WTC11 (cell line): ENCODE measurements around the gene TTC1. TPM values are rescaled to one million over a fixed set of nuclear protein-coding genes. Genes with fewer than 3 reads are reported as not detected.

Source experiments
- ATAC-seq: fragments of 200-7000 bp; cut with Tn5 transposase; 2 replicates; pipeline ENCODE4 v1.10.0; 2021; ENCODE audit warnings: mild to moderate bottlenecking, moderate library complexity
- CTCF ChIA-PET: fragments of 300-600 bp; sonication (Branson Sonifier 250); formaldehyde crosslinking; loops from one replicate; lab custom pipeline; 2021; ENCODE audit warnings: antibody characterized with exemption; lab: Charles Lee
- POLR2A ChIA-PET: fragments of 350-600 bp; sonication (Branson Sonifier 250); formaldehyde crosslinking; loops from one replicate; lab custom pipeline; 2021; ENCODE audit warnings: antibody characterized with exemption; lab: Charles Lee
- DNase-seq: peaks from one replicate; pipeline ENCODE4 v3.0.0; 2021; ENCODE audit warnings: low spot score
- H3K27ac Mint-ChIP-seq: 2 replicates; pipeline ENCODE4 v1.8.0; 2021; ENCODE audit warnings: mixed read lengths
- H3K27me3 Mint-ChIP-seq: 2 replicates; pipeline ENCODE4 v1.8.0; 2021; ENCODE audit warnings: low read depth, mild to moderate bottlenecking, moderate library complexity, mixed read lengths
- H3K36me3 Mint-ChIP-seq: 2 replicates; pipeline ENCODE4 v1.8.0; 2021; ENCODE audit warnings: mixed read lengths
- H3K4me1 Mint-ChIP-seq: 2 replicates; pipeline ENCODE4 v1.8.0; 2022; ENCODE audit warnings: mixed read lengths
- H3K4me3 Mint-ChIP-seq: 2 replicates; pipeline ENCODE4 v1.8.0; 2021; ENCODE audit warnings: mild to moderate bottlenecking, moderate library complexity, mixed read lengths
- H3K9me3 Mint-ChIP-seq: 2 replicates; pipeline ENCODE4 v1.8.0; 2021; ENCODE audit warnings: mixed read lengths
- ATF2 ChIP-seq: sonication (generic); formaldehyde crosslinking; IDR thresholded peaks from 2 replicates; pipeline ENCODE4 v1.8.1; 2022; ENCODE audit warnings: low read depth, missing genetic modification reagents, borderline replicate concordance
- ATF3 ChIP-seq: sonication (generic); formaldehyde crosslinking; conservative IDR thresholded peaks from 2 replicates; pipeline ENCODE4 v1.8.1; 2022; ENCODE audit warnings: mild to moderate bottlenecking, missing genetic modification reagents
- ATF6 ChIP-seq: sonication (generic); formaldehyde crosslinking; IDR thresholded peaks from 2 replicates; pipeline ENCODE4 v1.8.1; 2023; ENCODE audit warnings: mild to moderate bottlenecking, missing genetic modification reagents
- E2F1 ChIP-seq: sonication (generic); formaldehyde crosslinking; IDR thresholded peaks from 2 replicates; pipeline ENCODE4 v1.8.0; 2022; ENCODE audit warnings: mild to moderate bottlenecking, missing genetic modification reagents
- FOXK1 ChIP-seq: sonication (generic); formaldehyde crosslinking; IDR thresholded peaks from 2 replicates; pipeline ENCODE4 v1.8.0; 2022; ENCODE audit warnings: mild to moderate bottlenecking, moderate library complexity, missing genetic modification reagents
- FOXP4 ChIP-seq: sonication (generic); formaldehyde crosslinking; IDR thresholded peaks from 2 replicates; pipeline ENCODE4 v1.8.0; 2022; ENCODE audit warnings: mild to moderate bottlenecking, missing genetic modification reagents
- JAZF1 ChIP-seq: fragments of 250-450 bp; sonication (Bioruptor Pico); IDR thresholded peaks from 2 replicates; pipeline ENCODE4 v1.9.0; 2021; ENCODE audit warnings: moderate library complexity, mild to moderate bottlenecking, inconsistent platforms
- MYBL2 ChIP-seq: sonication (generic); formaldehyde crosslinking; IDR thresholded peaks from 2 replicates; pipeline ENCODE4 v1.8.1; 2023; ENCODE audit warnings: mild to moderate bottlenecking, moderate library complexity, missing genetic modification reagents
- PRDM15 ChIP-seq: sonication (generic); formaldehyde crosslinking; IDR thresholded peaks from 2 replicates; pipeline ENCODE4 v1.8.0; 2022; ENCODE audit warnings: missing genetic modification reagents
- SMAD4 ChIP-seq: sonication (generic); formaldehyde crosslinking; IDR thresholded peaks from 2 replicates; pipeline ENCODE4 v1.8.0; 2022; ENCODE audit warnings: mild to moderate bottlenecking, missing genetic modification reagents
- TCF7 ChIP-seq: sonication (generic); formaldehyde crosslinking; IDR thresholded peaks from 2 replicates; pipeline ENCODE4 v1.8.0; 2022; ENCODE audit warnings: mild to moderate bottlenecking, low read depth, missing genetic modification reagents, moderate library complexity
- ZMAT4 ChIP-seq: fragments of 250-450 bp; sonication (Bioruptor Pico); IDR thresholded peaks from 2 replicates; pipeline ENCODE4 v1.9.0; 2021; ENCODE audit warnings: mild to moderate bottlenecking
- ZNF396 ChIP-seq: fragments of 250-450 bp; sonication (Bioruptor Pico); IDR thresholded peaks from 2 replicates; pipeline ENCODE4 v1.8.0; 2021; ENCODE audit warnings: mild to moderate bottlenecking, moderate library complexity, borderline replicate concordance
- ZNF425 ChIP-seq: fragments of 250-450 bp; sonication (Bioruptor Pico); conservative IDR thresholded peaks from 2 replicates; pipeline ENCODE4 v1.9.0; 2021; ENCODE audit warnings: mild to moderate bottlenecking
- total RNA-seq: library from RNA; stranded (reverse); gene quantifications from 3 replicates; pipeline ENCODE4 v1.2.3, GENCODE V29; 2021

Gene TTC1
- total RNA-seq, 1 experiment from 2014 or later, result 47.4 TPM

- ATAC-seq (peak; percentile 83), DNase-seq (peak; percentile 38)
- Mint-ChIP-seq H3K27me3 (no peaks in the 10 kb centered on the region), H3K36me3 (peaks cover 19% of the 10 kb centered on the region), H3K4me1 (peaks cover 48% of the 10 kb centered on the region), H3K27ac (no peak overlapping the region), H3K9me3 (no peaks in the 10 kb centered on the region), H3K4me3 (peak overlapping the region; percentile 54)
- ChIA-PET CTCF (interaction anchor here (0.5 to 1.7 kb wide), 4 partner anchors 23 to 347 kb away, joined by 3 to 7 read pairs (median 6); no protein-coding TSS in a partner anchor), POLR2A (no interaction called here)
- TF ChIP-seq ATF2 (no peak), ZMAT4 (CRISPR knock-in tag) (no peak)
Measured at GRCh38 chr5:160044391-160044804, 35.5 kb downstream of the TTC1 start.

- DNase-seq (no peak), ATAC-seq (no peak; the same call in 1 of the 2 replicates)
- CTCF ChIA-PET, result interaction anchor here (0.5 to 1.7 kb wide), 5 partner anchors 23 to 393 kb away, joined by 3 to 7 read pairs (median 6); no protein-coding TSS in a partner anchor
- H3K4me3 Mint-ChIP-seq, result peak overlapping the region; percentile 54
- no peaks in the 10 kb centered on the region for H3K27me3 Mint-ChIP-seq
- H3K4me1 Mint-ChIP-seq, result peaks cover 48% of the 10 kb centered on the region
- TF ChIP-seq ZNF425 (CRISPR knock-in tag), result no peak
- no peak for TF ChIP-seq JAZF1 (CRISPR knock-in tag)
- no peaks in the 10 kb centered on the region for H3K9me3 Mint-ChIP-seq
- POLR2A ChIA-PET, result interaction anchor here (1.0 kb wide), 1 partner anchor 17 kb away, joined by 4 read pairs; no protein-coding TSS in a partner anchor
- peaks cover 23% of the 10 kb centered on the region for H3K36me3 Mint-ChIP-seq
- no peak overlapping the region for H3K27ac Mint-ChIP-seq
Measured at GRCh38 chr5:160044967-160045366, 36.0 kb downstream of the TTC1 start.

GRCh38 chr5:160047423-160047822 lies 38.5 kb downstream of the TTC1 start:
- ChIA-PET CTCF (no interaction called here), POLR2A (no interaction called here)
- H3K9me3 Mint-ChIP-seq, result no peaks in the 10 kb centered on the region
- H3K27me3 Mint-ChIP-seq, result no peaks in the 10 kb centered on the region
- no peak for ATAC-seq
- no peak for DNase-seq
- H3K27ac Mint-ChIP-seq, result no peak overlapping the region
- H3K4me3 Mint-ChIP-seq, result no peak overlapping the region
- peaks cover 43% of the 10 kb centered on the region for H3K4me1 Mint-ChIP-seq
- TF ChIP-seq ATF3 (CRISPR knock-in tag) (no peak), E2F1 (CRISPR knock-in tag) (no peak), TCF7 (CRISPR knock-in tag) (no peak), SMAD4 (no peak), FOXK1 (CRISPR knock-in tag) (no peak), ATF6 (CRISPR knock-in tag) (no peak)
- peaks cover 42% of the 10 kb centered on the region for H3K36me3 Mint-ChIP-seq

GRCh38 chr5:160048131-160048530 lies 39.2 kb downstream of the TTC1 start:
- Mint-ChIP-seq H3K4me1 (peaks cover 36% of the 10 kb centered on the region), H3K27me3 (no peaks in the 10 kb centered on the region), H3K4me3 (no peak overlapping the region), H3K9me3 (no peaks in the 10 kb centered on the region), H3K27ac (peak overlapping the region; percentile 39; the same call in 1 of the 2 replicates), H3K36me3 (peaks cover 49% of the 10 kb centered on the region)
- DNase-seq (no peak), ATAC-seq (no peak)
- ChIA-PET CTCF (no interaction called here), POLR2A (no interaction called here)
- TF ChIP-seq FOXP4 (no peak), JAZF1 (CRISPR knock-in tag) (no peak), ZNF396 (CRISPR knock-in tag) (no peak), MYBL2 (CRISPR knock-in tag) (no peak), TCF7 (CRISPR knock-in tag) (no peak), PRDM15 (CRISPR knock-in tag) (no peak)
